Glutamatergic neuron (in vitro differentiated cells): ENCODE results near the gene APC. TPM values are rescaled to one million over a fixed set of nuclear protein-coding genes. Genes with fewer than 3 reads are reported as not detected.
"Not testable (repeated sequence)": the region's sequence is repeated elsewhere in the genome, so short reads cannot be mapped to it uniquely, and the experiment has no call there.

ENCODE experiments used
- DNase-seq: peaks from one replicate; pipeline ENCODE4 v3.0.0; 2022
- H3K27ac Mint-ChIP-seq: one replicate; pipeline ENCODE4 v1.8.0; 2020; ENCODE audit warnings: mild to moderate bottlenecking, mixed read lengths, inconsistent platforms; ENCODE audit not compliant: unreplicated experiment
- H3K27me3 Mint-ChIP-seq: one replicate; pipeline ENCODE4 v1.8.0; 2020; ENCODE audit warnings: mild to moderate bottlenecking, moderate library complexity, mixed read lengths, inconsistent platforms; ENCODE audit not compliant: unreplicated experiment
- H3K36me3 Mint-ChIP-seq: one replicate; pipeline ENCODE4 v1.8.0; 2020; ENCODE audit warnings: mild to moderate bottlenecking, mixed read lengths, inconsistent platforms; ENCODE audit not compliant: unreplicated experiment
- H3K4me1 Mint-ChIP-seq: one replicate; pipeline ENCODE4 v1.8.0; 2020; ENCODE audit warnings: mild to moderate bottlenecking, low read depth, mixed read lengths, inconsistent platforms; ENCODE audit not compliant: unreplicated experiment
- H3K4me3 Mint-ChIP-seq: one replicate; pipeline ENCODE4 v1.8.0; 2020; ENCODE audit warnings: mild to moderate bottlenecking, mixed read lengths, inconsistent platforms; ENCODE audit not compliant: unreplicated experiment
- H3K9me3 Mint-ChIP-seq: one replicate; pipeline ENCODE4 v1.8.0; 2020; ENCODE audit warnings: mild to moderate bottlenecking, moderate library complexity, mixed read lengths, inconsistent platforms; ENCODE audit not compliant: unreplicated experiment
- CTCF ChIP-seq: fragments of 200-600 bp; sonication (generic); IDR thresholded peaks from one replicate; pipeline ENCODE4 v1.5.0; 2021; ENCODE audit not compliant: partially characterized antibody, unreplicated experiment
- total RNA-seq: library from RNA; stranded (reverse); fragmentation: NEBNext Ultra II Directional; extraction: Animal tissue kit (Norgen Biotek cat#: 25700); gene quantifications from one replicate; pipeline ENCODE4 v1.2.1, GENCODE V29; 2021; ENCODE audit not compliant: unreplicated experiment

APC gene
- total RNA-seq, 1 donor from 2014 or later: 136 TPM

- TF ChIP-seq CTCF: no peak
- Mint-ChIP-seq H3K4me1 (peaks cover 23% of the 10 kb centered on the region), H3K27ac (no peak overlapping the region), H3K4me3 (no peak overlapping the region), H3K36me3 (no peaks in the 10 kb centered on the region), H3K9me3 (no peaks in the 10 kb centered on the region), H3K27me3 (peaks cover 2% of the 10 kb centered on the region)
- no peak for DNase-seq
Observed at GRCh38 chr5:112713206-112713605, 24.5 kb upstream of the APC start.

DNA sequence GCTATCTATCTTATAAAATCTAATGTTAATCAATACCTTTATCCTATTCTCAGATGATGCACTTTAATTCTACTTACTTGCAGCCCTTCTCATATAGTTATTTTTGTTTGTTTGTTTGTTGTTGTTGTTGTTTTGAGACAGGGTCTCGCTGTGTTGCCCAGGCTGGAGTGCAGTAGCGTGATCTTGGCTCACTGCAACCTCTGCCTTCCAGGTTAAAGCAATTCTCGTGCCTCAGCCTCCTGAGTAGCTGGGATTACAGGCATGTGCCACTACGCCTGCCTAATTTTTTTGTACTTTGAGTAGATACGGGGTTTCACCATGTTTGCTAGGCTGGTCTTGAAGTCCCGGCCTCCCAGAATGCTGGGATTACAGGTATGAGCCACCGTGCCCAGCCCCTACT, 20.8 kb upstream of the APC start:
- H3K4me3 Mint-ChIP-seq, H3K27ac Mint-ChIP-seq, H3K27me3 Mint-ChIP-seq, H3K4me1 Mint-ChIP-seq, DNase-seq, H3K36me3 Mint-ChIP-seq, H3K9me3 Mint-ChIP-seq: not testable (repeated sequence)

GRCh38 chr5:112717506-112718082, 20.1 kb upstream of the APC start:
- H3K27ac Mint-ChIP-seq: no peak overlapping the region

GRCh38 chr5:112718344-112718743, 19.3 kb upstream of the APC start:
- peaks cover 5% of the 10 kb centered on the region for H3K4me1 Mint-ChIP-seq
- peaks cover 2% of the 10 kb centered on the region for H3K9me3 Mint-ChIP-seq
- H3K36me3 Mint-ChIP-seq: no peaks in the 10 kb centered on the region
- H3K27me3 Mint-ChIP-seq: no peaks in the 10 kb centered on the region
- no peak for TF ChIP-seq CTCF
- H3K27ac Mint-ChIP-seq: no peak overlapping the region
- DNase-seq: no peak
- no peak overlapping the region for H3K4me3 Mint-ChIP-seq

More at GRCh38 chr5:112717506-112718082, 20.1 kb upstream of the APC start:
- H3K36me3 Mint-ChIP-seq: no peaks in the 10 kb centered on the region
- no peak for DNase-seq
- H3K4me3 Mint-ChIP-seq: no peak overlapping the region
- peaks cover 3% of the 10 kb centered on the region for H3K4me1 Mint-ChIP-seq
- peaks cover 2% of the 10 kb centered on the region for H3K9me3 Mint-ChIP-seq
- H3K27me3 Mint-ChIP-seq: no peaks in the 10 kb centered on the region
- no peak for TF ChIP-seq CTCF

GRCh38 chr5:112720576-112720975, 17.1 kb upstream of the APC start:
- Mint-ChIP-seq H3K4me1 (peaks cover 16% of the 10 kb centered on the region), H3K4me3 (no peak overlapping the region), H3K9me3 (peaks cover 2% of the 10 kb centered on the region), H3K27me3 (peaks cover 2% of the 10 kb centered on the region), H3K27ac (no peak overlapping the region), H3K36me3 (no peaks in the 10 kb centered on the region)
- DNase-seq: no peak
- no peak for TF ChIP-seq CTCF
